ENCODE results near the gene TXNDC11.

TXNDC11 gene

DNA sequence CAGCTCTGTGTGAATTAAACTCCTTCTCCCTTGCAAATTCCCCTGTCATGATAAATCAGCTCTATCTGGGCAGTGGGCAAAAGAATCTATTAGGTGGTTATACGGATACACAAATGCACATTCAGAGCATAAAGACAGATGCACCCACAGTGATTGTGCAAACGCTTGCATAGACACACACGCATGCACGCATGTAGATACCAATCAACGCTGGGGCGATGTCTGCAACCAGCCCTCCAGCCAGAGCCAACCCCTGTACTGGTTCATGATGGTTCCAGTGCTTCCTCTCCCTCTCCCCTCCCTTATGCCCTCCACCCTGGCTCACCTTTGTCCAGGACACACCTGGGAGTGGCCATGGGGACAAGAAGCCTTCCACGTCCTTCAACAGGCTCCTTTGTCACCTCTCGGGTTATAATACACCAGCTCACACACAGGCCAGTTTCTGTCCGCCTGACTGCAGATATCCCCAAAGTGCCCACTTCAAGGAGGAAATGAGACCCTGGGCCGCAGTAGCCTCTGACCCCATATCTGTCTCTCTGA is 107.5 kb downstream of the TXNDC11 start:
- no peaks in the 10 kb centered on the region for H3K9me3 ChIP-seq
- no peaks in the 10 kb centered on the region for H4K20me1 ChIP-seq
- no peak overlapping the region for H3K9ac ChIP-seq
- no peaks in the 10 kb centered on the region for H3K27me3 ChIP-seq
- TF ChIP-seq Cebpa-rat (IDR thresholded peaks at IDR 0.05), result no peak
- H3K4me1 ChIP-seq, result peaks cover 43% of the 10 kb centered on the region
- no peak overlapping the region for H3K4me2 ChIP-seq
- no peak overlapping the region for H3K27ac ChIP-seq
- no peaks in the 10 kb centered on the region for H3K36me3 ChIP-seq
- H3K4me3 ChIP-seq, result no peak overlapping the region

DNA sequence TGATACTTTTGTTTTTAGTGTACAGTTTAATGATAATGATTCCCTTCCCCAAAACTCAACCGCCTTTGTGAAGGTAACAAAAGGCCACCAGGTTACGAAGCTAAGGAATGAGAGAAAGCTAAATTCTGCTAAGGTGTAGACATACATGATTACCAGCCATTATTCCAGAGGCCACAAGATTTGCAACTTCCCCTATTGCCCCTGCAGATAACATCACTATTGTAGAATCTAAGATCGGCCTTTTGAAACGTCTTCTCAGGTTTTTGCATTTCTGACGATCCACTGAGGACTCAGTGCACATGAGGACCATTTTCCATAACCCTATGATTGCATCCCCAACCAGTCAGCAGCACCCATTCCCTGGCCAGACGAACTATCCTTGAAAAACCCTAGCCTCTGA is 108.3 kb downstream of the TXNDC11 start:
- Histone ChIP-seq H3K27ac (no peak overlapping the region), H3K4me2 (no peak overlapping the region), H3K4me1 (peaks cover 50% of the 10 kb centered on the region), H3K9me3 (no peaks in the 10 kb centered on the region), H3K9ac (no peak overlapping the region), H4K20me1 (no peaks in the 10 kb centered on the region), H3K4me3 (no peak overlapping the region), H3K27me3 (no peaks in the 10 kb centered on the region), H3K36me3 (no peaks in the 10 kb centered on the region)
- TF ChIP-seq Cebpa-rat (IDR thresholded peaks at IDR 0.05), result no peak

DNA sequence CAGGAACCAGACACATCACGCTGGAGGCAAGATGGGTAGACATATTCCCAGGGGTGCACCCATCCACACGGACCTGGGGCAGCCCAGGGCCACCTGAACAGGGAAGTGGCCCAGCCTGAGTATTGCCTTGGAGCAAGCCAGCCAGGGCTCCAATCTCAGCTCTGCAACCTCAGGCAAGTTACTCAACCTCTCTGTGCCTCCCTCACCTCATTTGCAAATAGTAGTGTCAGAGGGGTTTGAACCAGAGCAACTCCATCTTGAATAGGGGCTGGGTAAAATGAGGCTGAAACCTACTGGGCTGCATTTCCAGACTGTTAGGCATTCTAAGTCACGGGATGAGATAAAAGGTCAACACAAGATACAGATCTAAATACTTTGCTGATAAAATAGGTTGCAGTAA is 109.5 kb downstream of the TXNDC11 start:
- Histone ChIP-seq H3K36me3 (no peaks in the 10 kb centered on the region), H3K27ac (peak overlapping the region; percentile 72; the same call in 1 of the 2 replicates), H3K27me3 (no peaks in the 10 kb centered on the region), H3K4me1 (peaks cover 62% of the 10 kb centered on the region), H3K9me3 (no peaks in the 10 kb centered on the region), H3K4me2 (peak overlapping the region; percentile 89), H4K20me1 (no peaks in the 10 kb centered on the region), H3K4me3 (no peak overlapping the region), H3K9ac (no peak overlapping the region)
- no peak for TF ChIP-seq Cebpa-rat (IDR thresholded peaks at IDR 0.05)

DNA sequence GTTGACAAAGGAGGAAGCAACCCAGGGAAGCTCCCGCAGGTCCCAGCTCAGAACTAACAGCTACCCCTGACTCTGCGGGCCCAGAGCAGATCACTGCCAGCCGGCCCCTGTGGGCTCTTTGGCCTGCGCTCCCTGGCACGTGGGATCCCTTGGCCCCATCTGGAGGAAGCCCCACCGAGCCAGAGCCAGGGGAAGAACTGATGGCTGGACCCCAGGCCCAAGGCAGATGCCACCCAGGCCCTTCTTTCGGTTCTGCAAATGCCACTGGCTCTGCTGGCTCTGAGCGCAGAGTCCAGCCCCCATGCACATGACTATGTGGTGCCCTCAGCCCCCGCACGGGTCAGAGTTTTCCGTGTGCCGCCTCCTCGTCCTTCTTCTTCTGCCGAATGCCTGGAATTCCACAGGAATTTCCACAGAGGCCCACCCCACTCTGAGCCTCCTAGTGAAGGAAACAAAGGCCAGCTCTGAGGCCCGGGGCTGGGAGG is 110.2 kb downstream of the TXNDC11 start:
- Histone ChIP-seq H3K36me3 (no peaks in the 10 kb centered on the region), H3K9me3 (no peaks in the 10 kb centered on the region), H3K27me3 (no peaks in the 10 kb centered on the region), H3K4me1 (peaks cover 68% of the 10 kb centered on the region), H3K27ac (peak overlapping the region; percentile 72), H4K20me1 (no peaks in the 10 kb centered on the region), H3K4me2 (peak overlapping the region; percentile 89), H3K9ac (peak overlapping the region; percentile 32; the same call in 1 of the 2 replicates), H3K4me3 (no peak overlapping the region)
- no peak for TF ChIP-seq Cebpa-rat (IDR thresholded peaks at IDR 0.05)

DNA sequence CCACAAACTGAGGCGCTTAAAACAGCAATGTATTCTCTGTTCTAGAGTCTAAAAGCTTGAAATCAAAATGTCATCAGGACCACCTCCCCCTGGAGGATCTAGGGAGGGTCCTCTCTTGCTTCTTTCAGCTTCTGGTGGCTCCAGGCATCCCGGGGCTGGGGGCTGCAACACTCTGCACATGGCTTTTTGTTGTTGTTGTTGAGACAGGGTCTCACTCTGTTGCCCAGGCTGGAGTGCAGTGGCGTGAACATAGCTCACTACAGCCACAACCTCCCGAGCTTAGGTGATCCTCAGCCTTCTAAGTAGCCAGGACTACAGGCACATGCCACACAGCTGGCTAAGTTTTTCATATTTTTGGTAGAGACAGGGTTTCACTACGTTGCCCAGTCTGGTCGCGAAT is 111.4 kb downstream of the TXNDC11 start:
- TF ChIP-seq Cebpa-rat (IDR thresholded peaks at IDR 0.05), result no peak
- Histone ChIP-seq H3K27ac (peak overlapping the region; percentile 98), H3K4me1 (peaks cover 81% of the 10 kb centered on the region), H3K36me3 (no peaks in the 10 kb centered on the region), H3K9me3 (no peaks in the 10 kb centered on the region), H3K4me2 (peak overlapping the region; percentile 89), H3K4me3 (no peak overlapping the region), H3K27me3 (no peaks in the 10 kb centered on the region), H4K20me1 (no peaks in the 10 kb centered on the region), H3K9ac (peak overlapping the region; percentile 84; the same call in 1 of the 2 replicates)

DNA sequence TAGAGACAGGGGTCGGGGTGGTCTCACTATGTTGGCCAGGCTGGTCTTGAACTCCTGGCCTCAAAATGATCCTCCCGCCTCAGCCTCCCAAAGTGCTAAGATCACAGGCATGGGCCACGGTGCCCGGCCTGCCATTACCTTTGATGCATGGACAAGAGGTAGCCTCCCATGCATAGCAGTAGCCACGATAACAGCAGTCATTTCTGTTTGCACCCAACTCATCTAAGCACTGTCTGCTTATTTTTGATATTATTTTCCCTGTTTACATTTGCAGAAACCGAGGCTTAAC is 111.9 kb downstream of the TXNDC11 start:
- no peak overlapping the region for H3K4me3 ChIP-seq
- H3K9ac ChIP-seq, result peak overlapping the region; percentile 84
- no peaks in the 10 kb centered on the region for H3K36me3 ChIP-seq
- H3K4me2 ChIP-seq, result peak overlapping the region; percentile 89
- no peaks in the 10 kb centered on the region for H3K9me3 ChIP-seq
- peak overlapping the region; percentile 98 for H3K27ac ChIP-seq
- H4K20me1 ChIP-seq, result no peaks in the 10 kb centered on the region
- TF ChIP-seq Cebpa-rat (IDR thresholded peaks at IDR 0.05), result no peak
- H3K4me1 ChIP-seq, result peaks cover 86% of the 10 kb centered on the region
- no peaks in the 10 kb centered on the region for H3K27me3 ChIP-seq

DNA sequence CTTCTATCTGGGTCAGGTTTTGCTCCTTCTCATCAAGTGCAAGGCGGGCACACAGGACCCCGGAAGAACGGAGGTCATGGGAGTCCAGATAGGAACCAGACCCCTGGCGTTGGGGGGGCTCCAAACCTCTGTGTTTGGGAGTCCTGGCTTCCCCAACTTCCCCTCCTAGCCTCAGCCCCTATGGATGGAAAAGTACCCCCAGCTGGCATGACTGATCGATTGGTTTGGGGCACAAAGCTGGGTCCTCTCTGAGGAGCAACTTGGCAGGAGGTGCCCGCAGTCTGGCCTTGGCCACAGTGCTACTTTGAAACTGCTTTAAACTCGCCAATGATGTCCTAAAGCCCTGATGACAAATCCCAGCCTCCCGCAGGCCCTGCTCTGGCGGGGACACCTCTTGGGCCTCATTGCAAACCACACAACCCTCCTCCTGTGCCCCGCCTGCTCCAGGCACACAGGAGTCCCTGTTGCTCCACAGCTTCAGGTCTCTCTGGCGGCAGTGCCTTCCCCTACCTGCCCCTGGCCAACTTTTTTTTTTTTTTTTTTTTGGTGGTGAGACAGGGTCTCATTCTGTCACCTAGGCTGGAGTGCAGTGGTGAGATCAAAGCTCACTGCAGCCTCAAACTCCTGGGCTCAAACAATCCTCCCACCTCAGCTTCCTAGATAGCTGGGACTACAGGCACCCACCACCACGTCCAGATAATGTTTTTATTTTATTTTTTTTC is 112.5 kb downstream of the TXNDC11 start:
- no peaks in the 10 kb centered on the region for H4K20me1 ChIP-seq
- peak overlapping the region; percentile 98 for H3K27ac ChIP-seq
- H3K36me3 ChIP-seq, result no peaks in the 10 kb centered on the region
- H3K4me3 ChIP-seq, result peak overlapping the region; percentile 41
- H3K4me1 ChIP-seq, result peaks cover 91% of the 10 kb centered on the region
- H3K27me3 ChIP-seq, result no peaks in the 10 kb centered on the region
- H3K9me3 ChIP-seq, result no peaks in the 10 kb centered on the region
- peak overlapping the region; percentile 84 for H3K9ac ChIP-seq
- TF ChIP-seq Cebpa-rat (IDR thresholded peaks at IDR 0.05), result no peak
- peak overlapping the region; percentile 89 for H3K4me2 ChIP-seq

Measured in BLaER1 (cell line).